ENCODE data around the gene REV1.

REV1 gene

DNA sequence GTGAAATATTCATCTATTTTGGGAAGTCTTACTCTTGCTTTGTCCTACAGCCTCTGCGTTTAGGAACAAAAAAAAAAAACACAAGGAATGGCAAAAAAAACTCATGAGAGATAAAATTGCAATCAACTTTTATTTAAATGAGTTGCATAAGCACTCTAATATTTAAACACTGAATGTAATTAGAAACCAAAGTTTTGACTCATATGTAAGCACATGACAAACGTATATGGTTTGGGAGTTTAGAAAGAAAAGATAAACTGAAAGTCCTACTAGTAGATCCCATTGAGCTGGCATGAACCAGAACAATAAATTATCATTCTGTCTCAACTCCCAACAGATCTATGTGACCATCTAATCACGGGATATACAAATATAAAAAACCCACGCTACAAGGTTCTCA is 44.8 kb downstream of the REV1 start:
- no peak for DNase-seq (ENCODE audit: low read depth)

DNA sequence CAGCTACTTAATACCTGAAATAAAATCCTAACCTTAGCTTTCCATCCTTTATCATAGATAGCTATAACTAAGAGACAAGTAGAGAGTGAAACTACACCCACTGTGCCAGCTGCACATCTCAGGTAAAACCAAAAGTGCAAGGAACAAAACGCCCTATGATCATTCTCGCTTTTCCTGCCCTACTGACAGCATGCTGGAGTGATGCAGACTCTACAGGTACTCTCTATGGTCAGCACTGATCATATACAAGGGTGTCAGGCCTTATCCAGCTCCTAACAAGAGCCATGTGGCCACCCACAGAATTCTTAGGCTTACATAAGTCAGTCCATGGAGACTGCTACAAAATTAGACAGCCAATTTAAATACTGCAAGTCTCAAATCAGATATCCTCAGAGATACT is 45.6 kb downstream of the REV1 start:
- no peak for DNase-seq (ENCODE audit: low read depth)

DNA sequence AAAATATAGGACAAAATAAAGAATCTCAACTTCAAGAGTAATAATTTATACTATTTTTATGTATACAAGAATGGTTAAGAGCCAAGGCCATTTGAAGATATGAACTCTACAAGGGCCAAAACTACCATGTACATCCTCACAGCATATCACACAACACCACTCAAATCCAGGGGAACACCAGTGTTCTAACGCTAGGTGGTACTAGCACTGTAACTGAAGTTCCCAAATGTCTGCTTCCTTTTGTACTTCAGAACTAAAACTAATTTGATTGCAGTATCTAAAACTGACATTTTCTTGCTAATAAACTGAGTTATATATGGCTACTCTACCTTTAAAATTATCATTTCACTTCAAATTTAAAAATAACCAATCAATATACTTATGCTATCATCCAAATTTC is 47.0 kb downstream of the REV1 start:
- no peak for DNase-seq (ENCODE audit: low read depth)

DNA sequence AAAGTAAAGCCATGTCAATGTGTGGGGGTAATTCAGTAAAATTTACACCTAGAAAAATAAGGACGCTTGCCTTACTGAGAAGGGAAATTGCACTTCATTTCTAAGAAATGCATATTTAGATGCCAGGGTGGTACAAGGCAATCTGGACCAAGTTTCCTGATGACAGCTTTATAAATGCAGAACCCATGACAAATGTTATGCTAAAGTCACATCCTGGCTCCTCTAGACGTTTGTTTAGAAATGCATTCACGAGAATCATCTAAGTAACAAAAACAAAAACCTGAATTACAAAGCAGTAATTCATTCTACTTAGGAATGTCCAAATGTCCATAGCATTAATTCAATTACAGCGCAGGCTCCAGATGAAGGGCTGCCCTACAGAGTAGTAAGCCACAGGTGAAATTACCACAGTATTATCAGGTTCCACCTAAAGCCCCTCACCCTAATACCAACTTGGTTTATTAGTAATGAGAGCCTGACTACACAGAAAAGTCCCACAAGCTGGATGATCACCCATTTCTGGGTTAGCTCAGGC is 49.8 kb downstream of the REV1 start:
- no peak for DNase-seq (ENCODE audit: low read depth)

DNA sequence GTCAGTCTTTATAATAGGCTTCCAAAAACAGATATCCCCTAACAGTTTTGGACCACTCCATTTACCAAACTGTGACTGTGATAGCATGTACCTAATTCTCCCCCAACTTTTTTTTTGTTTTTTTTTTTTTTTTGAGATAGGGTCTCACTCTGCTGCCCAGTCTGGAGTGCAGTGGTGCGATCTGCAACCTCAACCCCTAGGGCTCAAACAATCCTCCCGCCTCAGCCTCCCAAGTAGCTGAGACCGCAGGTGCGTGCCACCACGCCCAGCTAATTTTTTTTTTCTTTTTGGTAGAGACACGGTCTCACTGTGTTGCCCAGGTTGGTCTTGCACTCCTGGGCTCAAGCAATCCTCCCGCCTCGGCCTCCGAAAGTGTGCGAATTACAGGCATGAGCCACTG is 52.9 kb downstream of the REV1 start:
- no peak for DNase-seq (ENCODE audit: low read depth)

DNA sequence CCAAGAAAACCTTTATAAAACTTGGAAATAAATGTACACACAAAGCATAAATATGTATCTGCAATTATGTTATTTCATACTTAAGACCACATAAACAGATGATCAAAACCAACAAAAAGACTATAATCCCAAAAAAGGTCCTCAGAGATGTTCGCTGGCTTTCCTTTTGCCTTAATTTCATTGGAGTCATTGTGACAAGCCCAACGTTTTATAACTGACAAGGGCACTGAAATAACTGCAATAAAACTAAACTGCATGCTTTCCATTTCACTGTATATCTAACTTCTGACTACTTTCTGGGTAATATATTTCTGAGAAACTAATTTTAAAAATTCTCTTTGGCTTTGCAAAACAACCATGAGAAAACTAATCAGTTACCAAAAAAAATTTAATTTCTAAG is 56.5 kb downstream of the REV1 start:
- DNase-seq (ENCODE audit: low read depth) = no peak

DNA sequence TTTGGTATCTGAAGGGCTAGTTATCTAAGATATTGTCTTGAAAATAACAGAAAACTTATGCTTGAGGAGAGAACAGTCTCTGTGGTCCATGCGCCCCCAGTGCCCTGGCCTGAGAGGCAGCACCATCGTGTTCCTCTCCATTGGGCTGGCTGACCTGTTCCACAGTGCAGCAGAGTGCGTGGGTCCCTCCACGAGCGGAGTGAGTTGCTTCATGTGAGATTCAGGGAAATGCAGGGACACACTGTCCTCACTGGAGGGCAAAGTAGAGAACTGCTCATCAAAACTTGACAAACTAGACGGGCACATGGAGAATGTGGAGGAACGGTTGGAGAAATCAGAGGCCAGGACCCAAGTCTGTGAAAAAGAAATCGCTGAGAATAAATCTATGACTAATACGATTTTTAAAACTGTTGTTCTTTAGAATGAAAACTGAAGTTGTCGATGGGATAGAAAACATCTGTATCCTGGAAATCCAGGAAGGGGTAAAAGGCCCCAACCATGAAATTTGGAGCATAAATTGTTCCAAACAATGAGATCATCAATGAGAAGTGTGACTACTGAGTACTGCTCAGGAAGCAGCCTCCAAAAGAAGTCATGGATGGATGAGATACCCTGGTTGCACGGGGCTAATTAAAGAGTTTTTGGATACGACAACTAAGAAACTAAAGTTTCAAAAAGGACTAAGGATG is 58.1 kb downstream of the REV1 start:
- DNase-seq (ENCODE audit: low read depth) = no peak

DNA sequence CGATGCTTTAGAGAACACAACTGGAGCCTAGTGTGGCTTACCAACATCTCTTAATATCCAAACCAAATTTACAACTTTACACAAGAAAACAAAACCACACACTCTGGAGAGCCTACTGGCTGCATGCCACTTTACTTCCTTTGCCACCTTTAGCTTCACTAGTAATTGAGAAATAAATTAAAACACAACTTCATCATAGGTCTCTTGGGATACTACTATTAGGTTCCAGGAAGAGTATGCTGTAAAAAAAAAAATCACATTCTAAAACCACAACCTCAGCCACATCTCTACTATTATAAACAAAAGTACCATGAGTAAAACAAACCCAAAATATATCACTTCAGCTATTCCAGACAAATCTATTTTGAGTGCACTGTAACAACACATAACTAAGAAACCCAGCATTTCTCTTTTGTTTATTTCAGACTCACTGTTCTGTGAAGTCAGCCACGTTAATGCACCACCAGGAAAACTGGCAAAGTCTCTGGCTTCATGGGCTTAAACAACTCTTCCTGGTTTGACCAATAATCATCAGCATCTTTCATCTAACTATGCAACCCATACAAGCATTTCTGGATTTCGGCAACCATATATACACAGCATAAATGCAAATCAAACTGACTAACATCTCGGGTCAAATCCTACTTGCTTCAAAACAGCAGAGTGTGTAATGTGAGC is 59.1 kb downstream of the REV1 start:
- DNase-seq (ENCODE audit: low read depth) = peak; percentile 23

DNA sequence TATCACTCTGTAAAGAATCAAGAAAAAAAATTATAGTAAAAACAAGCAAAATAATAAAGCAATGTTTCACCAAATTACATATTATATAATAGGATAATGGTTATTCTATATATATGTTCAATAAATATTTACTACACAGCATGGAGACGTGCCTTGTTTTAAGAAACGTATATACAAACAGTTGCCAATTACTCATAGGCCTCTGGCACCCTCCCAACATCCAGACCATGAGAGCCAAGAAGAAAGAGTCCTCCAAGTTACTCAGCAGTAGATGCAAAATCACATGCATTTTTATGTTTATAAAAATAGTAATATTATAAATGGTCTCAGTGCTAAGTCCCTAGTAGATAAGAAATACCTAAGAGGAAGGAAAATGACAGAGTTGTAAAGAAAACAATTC is 64.8 kb downstream of the REV1 start:
- DNase-seq (ENCODE audit: low read depth) = peak; percentile 51

DNA sequence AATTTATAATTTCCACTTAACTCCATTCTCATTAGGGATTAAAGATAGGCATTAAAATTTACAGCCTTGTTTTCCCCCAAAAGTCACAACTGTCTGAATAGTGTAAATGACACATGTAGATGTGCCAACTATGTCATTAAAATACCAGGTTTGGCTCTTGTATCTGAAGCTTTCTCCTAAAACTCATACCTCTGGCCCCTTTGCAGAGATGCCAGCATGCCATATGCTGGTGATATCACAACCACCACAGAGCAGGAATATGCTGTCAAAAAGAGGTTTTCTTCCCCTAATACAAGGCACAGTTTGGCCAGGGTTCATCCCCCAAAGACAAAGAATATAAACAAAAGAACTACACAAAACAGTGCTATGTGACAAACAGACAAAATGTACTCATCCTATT is 65.4 kb downstream of the REV1 start:
- DNase-seq (ENCODE audit: low read depth) = no peak

DNA sequence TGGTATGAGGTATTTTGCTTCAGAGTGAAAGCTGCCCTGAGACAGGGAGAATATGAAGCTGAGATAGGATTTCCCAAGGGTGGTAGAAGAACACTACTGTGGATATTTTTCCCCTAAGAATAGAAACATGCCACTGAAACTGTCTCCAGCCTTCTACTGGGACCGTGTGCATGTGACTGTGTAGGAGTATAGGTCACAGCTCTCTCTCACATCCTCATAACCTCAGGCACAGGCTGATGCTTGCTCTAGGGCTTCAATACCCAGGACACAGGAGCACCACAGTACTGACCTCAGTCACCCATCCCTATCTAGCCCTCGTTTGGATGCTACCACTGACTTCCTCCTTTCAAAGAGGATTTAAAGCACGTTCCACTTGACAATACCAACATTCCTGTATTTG is 67.2 kb downstream of the REV1 start:
- no peak for DNase-seq (ENCODE audit: low read depth)

DNA sequence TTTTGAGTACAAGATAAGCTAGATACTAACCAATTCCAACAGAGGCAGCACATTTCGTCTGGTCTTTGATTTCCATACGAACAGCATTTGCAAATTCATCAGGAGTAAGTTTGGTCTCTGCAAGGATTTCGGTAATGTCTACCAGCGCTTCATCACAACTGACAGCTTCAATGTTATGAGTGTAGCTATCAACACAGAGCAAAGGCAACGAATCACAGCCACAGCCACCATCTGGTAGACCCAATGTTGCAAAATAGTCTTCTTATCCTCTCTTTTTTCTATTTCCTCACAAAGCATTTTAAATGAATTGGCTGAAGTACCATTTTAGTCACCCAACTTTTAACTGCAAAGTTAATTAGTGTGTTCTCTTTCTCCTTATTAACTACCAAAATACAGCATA is 68.3 kb downstream of the REV1 start:
- no peak for DNase-seq (ENCODE audit: low read depth)

DNA sequence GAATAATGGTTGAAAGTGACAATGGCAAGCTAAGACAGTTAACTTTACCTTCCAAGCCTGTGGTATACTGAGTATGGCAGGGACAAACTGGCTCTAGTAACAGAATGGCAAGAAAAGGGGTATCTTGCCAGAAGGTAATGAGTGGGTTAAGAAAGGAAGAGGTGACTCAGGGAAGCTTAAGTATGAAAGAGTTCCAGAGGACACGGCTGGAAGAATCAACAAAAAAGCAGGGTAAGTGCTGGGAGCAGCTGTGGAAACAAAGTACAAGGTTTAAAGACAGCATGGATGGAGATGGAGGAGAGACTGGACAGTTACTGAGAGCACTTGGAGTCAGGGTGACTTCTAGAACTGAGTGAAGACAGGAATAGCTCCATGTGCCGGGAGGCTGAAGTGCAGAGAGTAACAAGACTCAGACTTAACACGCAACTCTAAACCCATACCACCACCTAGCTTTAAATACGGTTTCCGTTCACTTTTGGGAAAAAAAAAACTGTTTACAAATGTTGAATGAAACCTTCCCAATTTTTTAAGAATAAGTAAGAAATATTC is 69.0 kb downstream of the REV1 start:
- DNase-seq (ENCODE audit: low read depth) = peak; percentile 23

DNA sequence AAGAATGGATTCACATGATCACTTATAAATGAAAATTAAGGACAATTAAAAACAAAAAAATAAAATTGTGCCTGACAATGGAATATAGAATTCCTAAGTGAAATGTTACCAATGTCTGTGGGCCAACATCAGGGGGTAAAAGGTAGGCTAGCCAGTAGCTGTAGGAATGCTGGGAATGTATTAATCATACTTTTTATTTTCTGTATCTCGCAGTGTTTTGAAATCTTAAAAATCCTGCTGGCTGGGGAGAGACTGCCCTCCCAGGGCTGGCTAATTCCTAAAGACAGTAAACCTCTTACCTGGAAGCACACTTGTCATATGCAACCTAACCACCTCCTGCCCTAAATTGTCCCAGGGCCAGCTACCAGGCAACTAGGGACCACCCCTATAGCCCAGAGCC is 69.8 kb downstream of the REV1 start:
- no peak for DNase-seq (ENCODE audit: low read depth)

DNA sequence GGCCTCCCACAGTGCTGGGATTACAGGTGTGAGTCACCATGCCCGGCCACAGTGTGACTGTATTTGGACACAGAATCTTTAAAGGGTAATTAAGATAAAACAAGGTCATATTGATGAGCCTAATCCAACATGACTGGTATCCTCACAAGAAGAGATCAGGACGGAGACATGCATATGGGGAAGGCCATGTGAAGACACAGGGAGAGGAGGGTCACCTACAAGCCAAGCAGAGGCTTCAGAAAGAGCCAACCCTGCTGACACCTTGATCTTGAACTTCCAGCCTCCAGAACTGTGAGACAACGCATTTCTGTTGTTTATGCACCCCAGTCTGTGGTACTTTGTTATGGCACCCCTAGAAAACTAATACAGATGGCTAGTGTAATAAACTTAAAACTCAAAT is 72.4 kb downstream of the REV1 start:
- DNase-seq (ENCODE audit: low read depth) = no peak

DNA sequence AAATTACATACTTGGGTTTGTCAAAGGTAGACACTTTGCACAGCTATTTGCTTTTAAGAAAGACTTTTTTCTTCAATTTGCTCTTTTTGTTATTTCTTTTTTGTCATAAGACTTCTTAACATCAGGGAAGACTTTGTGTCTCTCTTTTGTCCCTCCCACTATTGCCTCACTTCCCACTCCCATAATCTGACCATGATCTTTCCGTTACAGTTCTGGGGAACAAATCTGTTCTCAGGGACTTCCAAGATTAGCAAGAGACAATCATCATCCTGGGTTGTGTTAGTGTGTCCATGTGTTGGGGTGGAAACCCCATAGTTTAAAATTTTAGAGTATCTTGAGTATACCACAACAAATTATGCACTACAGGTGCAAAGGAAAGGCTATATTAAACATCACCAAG is 75.3 kb downstream of the REV1 start:
- DNase-seq (ENCODE audit: low read depth) = no peak

DNA sequence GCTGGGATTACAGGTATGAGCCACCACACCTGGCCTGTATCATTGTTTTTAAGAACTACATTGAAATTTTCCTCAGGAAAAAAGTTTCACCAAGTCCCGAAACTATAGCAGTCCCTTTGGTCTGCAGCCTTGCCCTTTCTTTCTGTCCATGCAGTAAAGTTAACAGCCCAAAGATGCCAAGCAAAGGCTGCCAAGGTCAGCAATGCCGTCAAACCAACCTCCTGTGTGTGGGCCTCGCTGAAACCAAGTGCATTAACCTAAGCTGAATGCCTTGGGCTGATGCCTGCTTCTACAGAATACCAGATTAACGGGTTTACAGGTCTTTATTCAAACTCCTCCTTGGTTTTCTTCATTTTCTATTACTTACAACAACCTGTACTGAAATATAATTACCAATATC is 79.5 kb downstream of the REV1 start:
- DNase-seq (ENCODE audit: low read depth) = no peak

DNA sequence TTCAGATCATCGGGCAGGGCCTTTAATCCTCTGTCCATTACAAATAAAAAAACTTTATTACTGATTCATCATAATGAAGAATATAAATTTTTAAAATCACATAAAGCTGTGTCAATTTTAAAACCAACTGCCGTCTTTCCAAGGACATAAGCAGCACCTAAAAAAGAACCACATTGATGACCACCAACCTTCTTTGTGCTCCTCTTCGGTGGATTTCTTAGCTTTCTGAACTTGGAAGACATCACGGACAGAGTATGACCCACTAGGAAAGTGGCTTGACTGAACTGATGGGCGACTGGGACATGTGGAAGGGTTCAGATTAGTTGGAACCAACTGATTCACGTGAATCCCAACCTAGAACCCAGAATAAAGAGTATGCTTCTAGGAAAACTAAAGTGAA is 83.7 kb downstream of the REV1 start:
- no peak for DNase-seq (ENCODE audit: low read depth)

DNA sequence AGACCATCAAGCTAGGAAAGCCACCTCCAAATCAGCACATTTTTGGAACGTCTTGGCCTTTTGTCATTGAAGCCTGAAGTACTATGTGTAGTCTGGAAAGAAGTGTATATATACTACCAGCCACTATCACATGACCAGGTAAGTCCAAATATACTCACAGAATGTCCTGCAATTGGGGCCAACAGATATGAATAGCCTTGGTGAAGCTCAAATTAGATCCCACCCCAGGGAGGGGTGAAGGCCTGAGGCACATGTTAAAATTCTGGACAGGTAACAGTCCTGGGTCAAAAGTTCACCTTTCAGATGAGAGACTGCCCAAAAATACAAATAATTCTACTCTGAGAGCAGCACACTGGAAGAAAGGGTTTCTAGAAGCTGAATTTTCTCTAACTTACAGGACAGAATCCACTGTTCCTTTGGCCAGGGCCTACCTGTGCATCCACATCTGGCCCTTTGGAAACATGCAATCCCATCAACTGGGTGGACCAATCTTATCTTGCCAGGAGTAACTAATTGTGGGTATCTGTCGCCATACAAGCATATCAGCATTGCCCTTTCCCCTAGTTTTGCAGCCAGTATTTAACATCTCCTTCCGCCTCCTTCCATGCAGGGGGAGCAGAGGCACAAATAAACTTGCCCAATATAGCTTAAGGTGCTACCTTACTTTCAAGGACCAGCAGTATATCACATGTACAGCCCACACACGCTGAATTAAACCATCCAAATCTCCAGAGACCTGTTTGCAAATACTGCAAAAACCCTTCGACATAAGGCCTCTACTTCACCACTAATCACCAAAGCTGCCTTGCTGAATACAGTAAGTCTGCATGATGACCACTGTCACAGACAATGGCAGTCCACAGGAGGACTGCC is 84.8 kb downstream of the REV1 start:
- no peak for DNase-seq (ENCODE audit: low read depth)

DNA sequence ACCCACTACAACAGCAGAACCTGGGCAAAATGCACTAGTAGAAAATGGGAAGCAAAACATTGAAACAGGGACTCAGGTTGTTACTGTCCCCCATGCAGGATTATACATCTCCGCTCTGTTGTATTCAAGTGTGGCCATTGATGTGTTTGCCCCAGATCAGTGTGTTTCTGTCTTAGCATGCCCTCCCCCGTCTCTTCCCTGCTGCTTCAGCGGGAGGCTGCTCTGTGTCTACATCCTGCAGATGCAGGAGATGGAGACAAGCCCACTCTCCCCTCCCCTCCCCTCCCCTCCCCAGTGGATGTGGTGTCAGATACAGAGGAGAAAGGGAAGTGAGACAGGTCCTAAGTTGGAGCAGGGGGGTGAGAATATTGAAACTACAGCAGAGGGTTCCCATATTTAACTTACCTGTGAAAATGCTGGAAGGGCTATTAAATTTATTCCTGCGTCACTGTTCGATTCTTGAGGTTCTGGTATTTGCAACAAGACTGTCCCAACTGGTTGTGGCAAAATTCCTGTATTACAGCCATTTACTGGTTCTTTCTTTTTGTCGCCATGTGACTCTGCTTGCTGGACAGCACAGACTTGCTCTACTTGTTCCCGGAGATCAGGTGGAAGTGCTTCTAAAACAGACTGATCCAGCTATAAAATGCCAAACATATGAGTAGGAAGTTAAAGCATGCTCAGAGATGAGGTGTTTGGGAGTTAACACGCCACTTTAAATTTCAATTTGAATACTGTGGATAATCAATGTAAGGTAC is 85.6 kb downstream of the REV1 start:
- DNase-seq (ENCODE audit: low read depth) = no peak

DNA sequence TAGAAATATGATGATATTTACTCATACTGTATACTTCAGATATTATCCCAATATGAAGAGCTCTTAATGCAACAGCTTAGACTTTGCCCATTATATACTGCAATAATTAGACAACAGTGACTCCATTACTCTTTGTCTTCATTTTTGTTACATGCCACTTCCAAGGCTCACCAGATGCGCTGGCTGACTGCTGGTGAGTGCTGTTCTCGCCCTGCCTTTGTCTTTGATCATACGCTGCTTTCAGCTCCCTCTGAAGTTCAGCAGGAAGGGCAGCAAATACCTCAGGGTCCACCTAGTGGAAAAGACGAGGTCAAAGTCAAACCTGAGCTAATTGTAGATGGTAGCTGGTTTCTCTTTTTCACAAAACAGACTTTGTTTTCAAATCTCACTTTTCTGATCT is 86.3 kb downstream of the REV1 start:
- DNase-seq (ENCODE audit: low read depth) = no peak

DNA sequence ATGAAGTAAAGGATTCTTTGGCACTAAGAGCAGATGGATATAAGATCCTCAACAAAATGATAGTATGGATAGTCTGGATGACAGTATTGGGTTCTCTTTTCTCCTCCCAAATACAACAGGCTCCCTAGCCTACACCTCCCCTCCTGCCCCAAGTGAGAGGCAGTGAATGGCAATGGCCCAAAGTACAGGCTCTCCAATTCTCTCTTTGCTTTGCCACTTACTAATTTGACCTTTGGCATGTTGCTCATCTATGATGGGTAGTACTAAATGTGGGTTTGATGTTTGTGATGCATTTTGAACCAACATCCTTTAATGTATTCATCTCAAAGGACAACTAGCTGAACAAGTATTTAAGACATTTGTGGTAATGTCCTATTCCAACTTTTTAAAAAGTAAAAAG is 86.7 kb downstream of the REV1 start:
- DNase-seq (ENCODE audit: low read depth) = no peak

Data from non-pigmented ciliary epithelial cell (primary cell).